HFF-Myc (cell line): ENCODE measurements around the gene RSF1.

ENCODE experiments used
- DNase-seq: peaks from one replicate; pipeline ENCODE4 v3.0.0-alpha.2; 2011; ENCODE audit warnings: low read depth; ENCODE audit errors: extremely low read depth
- H3K4me3 ChIP-seq: replicated peaks from 2 replicates; pipeline ENCODE4 v1.5.1; 2011; ENCODE audit warnings: low read depth, mild to moderate bottlenecking, control low read depth, low read length
- TF ChIP-seq, protein P1 (sequence below): IDR thresholded peaks from 2 replicates; pipeline ENCODE4 v1.5.1; 2012; ENCODE audit warnings: mild to moderate bottlenecking, low read depth, low read length, control low read depth; ENCODE audit errors: missing control alignments

RSF1 gene

DNA sequence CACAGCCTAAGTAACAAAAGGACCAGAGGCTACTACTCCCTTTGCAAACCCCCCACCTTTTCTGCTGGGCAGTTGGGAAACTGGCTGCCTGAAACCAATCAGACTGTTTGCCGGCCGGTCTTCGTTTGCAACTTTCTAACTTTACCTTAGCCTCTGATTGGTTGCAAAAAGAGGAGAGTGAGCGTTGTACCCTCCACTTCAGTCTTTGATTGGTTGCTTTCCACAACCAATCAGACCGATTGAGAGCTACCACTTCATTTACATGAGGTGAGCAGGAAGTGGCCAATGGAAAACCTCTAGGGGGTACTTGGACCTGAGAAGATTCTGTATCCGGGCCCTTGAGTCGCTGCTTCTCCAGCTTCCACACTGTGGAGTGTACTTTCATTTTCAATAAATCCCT, 164.2 kb downstream of the RSF1 start:
- DNase-seq, result no peak
- TF ChIP-seq, protein P1, sequence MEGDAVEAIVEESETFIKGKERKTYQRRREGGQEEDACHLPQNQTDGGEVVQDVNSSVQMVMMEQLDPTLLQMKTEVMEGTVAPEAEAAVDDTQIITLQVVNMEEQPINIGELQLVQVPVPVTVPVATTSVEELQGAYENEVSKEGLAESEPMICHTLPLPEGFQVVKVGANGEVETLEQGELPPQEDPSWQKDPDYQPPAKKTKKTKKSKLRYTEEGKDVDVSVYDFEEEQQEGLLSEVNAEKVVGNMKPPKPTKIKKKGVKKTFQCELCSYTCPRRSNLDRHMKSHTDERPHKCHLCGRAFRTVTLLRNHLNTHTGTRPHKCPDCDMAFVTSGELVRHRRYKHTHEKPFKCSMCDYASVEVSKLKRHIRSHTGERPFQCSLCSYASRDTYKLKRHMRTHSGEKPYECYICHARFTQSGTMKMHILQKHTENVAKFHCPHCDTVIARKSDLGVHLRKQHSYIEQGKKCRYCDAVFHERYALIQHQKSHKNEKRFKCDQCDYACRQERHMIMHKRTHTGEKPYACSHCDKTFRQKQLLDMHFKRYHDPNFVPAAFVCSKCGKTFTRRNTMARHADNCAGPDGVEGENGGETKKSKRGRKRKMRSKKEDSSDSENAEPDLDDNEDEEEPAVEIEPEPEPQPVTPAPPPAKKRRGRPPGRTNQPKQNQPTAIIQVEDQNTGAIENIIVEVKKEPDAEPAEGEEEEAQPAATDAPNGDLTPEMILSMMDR, result no peak
- H3K4me3 ChIP-seq, result no peak overlapping the region

DNA sequence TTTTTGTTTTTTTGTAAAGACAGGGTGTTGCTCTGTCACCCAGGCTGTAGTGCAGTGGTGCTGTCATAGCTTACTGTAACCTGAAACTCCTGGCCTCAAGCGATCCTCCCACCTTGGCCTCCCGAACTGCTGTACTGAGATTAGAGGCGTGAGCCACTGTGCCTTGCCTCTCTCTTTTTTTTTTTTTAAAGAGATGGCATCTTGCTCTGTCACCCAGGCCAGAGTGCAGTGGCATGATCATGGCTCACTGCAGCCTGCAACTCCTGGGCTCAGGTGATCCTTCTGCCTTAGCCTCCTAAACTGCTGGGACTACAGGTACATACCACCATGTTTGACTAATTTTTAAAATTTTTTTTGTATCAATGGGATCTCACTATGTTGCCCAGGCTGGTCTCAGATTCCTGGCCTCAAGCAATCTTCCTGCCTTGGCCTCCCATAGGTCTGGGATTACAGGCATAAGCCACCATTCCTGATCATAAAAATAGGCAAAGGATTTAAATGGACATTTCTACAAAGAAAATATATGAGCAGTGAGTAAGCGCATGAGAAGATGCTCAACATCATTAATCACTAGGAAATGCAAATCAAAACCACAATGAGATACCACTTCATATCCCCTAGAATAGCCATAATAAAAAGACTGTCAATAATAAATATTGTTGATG, 165.6 kb downstream of the RSF1 start:
- TF ChIP-seq, protein P1, result no peak
- no peak overlapping the region for H3K4me3 ChIP-seq
- no peak for DNase-seq

DNA sequence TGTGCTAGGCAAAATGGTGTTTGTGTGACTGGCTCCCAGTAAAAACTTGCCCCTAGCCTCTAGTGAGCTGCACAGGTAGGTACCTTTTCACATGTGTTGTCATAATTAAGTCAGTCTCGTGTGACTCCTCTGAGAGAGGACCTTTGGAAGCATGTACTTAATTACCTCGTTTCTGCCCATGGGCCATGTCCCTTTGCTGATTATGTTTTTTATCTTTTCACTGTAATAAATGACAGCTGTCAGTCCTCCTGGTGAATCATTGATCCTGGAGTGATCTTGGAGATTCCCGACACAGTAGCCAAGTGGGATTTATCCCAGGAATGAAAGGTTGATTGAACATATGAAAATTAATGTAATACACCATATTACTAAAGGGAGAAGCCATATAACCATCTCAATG, 170.4 kb downstream of the RSF1 start:
- TF ChIP-seq, protein P1, result no peak
- no peak for DNase-seq
- no peak overlapping the region for H3K4me3 ChIP-seq

DNA sequence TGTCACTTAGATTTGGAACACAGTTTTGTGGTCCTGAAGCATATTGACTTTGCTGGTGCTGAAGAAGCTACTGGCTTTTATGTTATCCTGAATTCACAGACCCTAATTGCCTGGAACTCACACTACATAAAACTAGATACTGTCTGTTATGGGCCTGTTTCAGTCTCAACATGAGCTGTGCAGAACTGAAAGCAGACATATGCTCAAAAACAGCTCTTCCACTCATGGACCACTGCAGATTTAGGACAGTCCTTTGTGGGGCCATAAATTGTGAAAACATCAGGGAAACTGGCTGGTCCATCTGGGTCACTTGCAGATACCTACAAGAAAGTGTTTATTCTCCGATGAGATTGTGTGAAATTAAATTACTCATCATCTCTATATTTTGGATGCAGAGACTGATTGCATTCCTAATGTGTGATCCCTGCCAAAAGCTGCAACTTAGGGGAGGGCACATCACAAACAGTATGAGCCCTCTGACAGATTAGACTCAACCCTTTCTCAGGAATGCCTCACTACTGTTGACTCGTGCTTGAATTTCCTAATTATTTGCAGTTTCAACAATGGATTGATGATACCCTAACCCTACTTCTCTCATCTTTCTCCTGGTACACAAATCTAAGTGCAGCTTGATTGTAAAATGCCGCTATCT, 172.7 kb downstream of the RSF1 start:
- TF ChIP-seq, protein P1, result no peak
- no peak overlapping the region for H3K4me3 ChIP-seq
- no peak for DNase-seq

DNA sequence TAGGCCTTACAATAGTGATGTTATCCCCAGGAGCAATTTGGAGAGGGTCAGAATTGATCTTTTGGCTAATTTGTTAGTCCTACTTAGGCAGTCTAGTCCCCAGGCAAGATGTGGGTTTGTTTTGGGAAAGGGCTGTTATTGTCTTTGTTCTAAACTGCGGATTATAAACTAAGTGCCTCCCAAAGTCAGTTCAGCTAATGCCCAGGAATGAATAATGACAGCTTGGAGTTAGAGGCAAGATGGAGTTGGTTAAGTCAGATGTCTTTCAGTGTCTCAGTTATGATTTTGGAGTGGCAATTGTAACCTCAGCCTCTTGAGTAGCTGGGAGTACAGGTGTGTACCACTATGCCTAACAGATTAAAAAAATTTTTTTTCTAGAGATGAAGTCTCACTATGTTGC, 175.6 kb downstream of the RSF1 start:
- TF ChIP-seq, protein P1, result no peak
- no peak for DNase-seq
- no peak overlapping the region for H3K4me3 ChIP-seq

DNA sequence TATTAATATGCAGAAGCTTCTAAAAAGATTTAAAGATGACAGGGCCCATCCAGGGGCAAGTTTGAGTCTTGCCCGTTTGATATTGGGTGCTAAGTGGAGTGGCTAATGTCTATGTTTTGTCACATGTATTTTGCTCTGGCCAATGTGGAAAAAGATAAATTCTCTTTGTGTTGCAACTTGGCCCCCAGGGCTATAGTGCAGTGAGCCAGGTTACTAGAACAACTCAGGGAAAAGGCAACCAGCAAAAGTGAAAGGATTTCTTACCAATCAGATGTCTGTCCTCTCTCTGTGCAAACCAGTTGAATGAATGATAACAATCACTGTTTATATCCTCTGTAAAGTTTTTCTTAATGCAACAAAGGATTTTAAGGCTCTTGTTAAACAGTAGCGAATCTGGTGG, 178.3 kb downstream of the RSF1 start:
- no peak overlapping the region for H3K4me3 ChIP-seq
- no peak for DNase-seq
- TF ChIP-seq, protein P1, result no peak
